PC-9 (cell line): ENCODE data around the gene MGRN1.

Source experiments
- CTCF ChIP-seq: fragments of 200-600 bp; sonication (generic); conservative IDR thresholded peaks from 2 replicates; pipeline ENCODE4 v1.6.1; 2017; ENCODE audit warnings: mixed run types, antibody characterized with exemption, mild to moderate bottlenecking, moderate library complexity
- EZH2 ChIP-seq: fragments of 200-600 bp; sonication (generic); IDR thresholded peaks from 2 replicates; pipeline ENCODE4 v1.8.0; 2017; ENCODE audit warnings: antibody characterized with exemption, low read depth

GRCh38 chr16:4706871-4707270 lies 82.2 kb downstream of the MGRN1 start:
- TF ChIP-seq CTCF: no peak
- TF ChIP-seq EZH2: no peak
